Measurements from ENCODE around the gene RAG2.

Gene RAG2

DNA sequence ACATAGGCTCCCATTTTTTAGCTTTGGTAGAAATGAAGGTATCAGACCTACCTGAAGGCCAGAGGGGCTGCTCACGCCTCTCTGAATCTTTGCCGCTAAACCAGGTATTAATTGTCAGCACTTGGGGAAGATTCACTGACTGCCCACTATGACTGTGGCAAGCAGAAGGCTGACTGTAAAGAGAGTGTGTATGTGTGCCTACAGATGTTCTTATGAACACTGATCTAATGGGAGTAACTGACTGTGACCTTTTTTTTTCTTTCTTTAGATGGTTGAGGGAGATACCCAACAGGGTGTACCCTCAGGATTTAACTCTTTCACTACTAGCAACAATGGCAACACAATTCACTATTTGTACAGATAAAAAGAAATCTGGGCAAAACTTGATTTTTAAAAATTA is at the start of gene RAG2:
RAG2 (minus strand) TSS at position 186 of the 400 bp plus-strand sequence. CDS start 4,068 bp downstream, outside the sequence.
- no peak for DNase-seq

- DNase-seq: no peak
Measured at GRCh38 chr11:36638556-36638955, 40.5 kb upstream of the RAG2 start.

GRCh38 chr11:36635066-36635862 is 37.2 kb upstream of the RAG2 start:
- no peak for DNase-seq

- DNase-seq: no peak
Measured at GRCh38 chr11:36631774-36632173, 33.7 kb upstream of the RAG2 start.

DNA sequence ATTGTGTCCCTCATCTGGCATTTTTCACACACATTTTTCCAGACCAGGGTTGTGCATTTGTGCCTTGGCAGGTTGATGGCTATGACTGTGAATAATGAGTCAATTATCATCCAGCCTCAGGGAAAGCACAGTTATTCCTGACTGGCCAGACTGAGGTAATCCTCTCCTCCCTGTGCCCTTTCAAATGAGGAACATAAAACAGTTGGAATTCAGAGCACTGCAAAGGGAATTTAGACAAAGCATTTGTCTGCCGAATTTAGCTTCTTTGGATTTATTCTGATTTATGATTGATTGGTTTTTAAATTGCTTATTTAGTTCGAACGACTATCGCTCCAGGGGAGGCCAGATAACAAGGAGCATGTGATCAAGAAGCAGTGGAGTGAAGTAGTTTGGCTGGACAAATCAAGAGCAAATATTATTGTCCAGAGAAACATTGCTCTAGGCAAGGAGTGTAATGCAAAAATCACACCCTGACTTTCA is 30.8 kb upstream of the RAG2 start:
- no peak for DNase-seq

DNA sequence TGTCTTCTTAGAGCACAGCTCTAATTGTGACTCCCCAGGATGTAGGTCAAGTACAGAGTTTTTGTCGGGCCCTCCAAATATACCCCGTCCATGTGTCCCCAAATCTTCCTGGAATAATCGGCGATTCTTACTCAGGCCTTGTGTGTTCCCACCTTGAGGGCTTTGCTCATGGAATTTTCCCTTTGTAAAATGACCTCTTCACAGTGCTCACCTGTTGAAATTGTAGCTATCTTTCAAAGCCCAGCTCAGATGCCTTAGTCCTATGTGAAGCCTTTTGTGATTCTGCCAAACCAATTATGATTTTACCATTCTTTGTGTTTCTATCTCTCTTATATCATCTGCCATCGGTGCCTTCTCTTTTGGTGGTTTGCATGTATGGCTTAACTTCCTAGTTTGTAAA is 30.1 kb upstream of the RAG2 start:
- no peak for DNase-seq

GRCh38 chr11:36627471-36627870 is 29.4 kb upstream of the RAG2 start:
- DNase-seq: no peak

- no peak for DNase-seq
Measured at GRCh38 chr11:36627006-36627405, 29.0 kb upstream of the RAG2 start.

GRCh38 chr11:36623494-36623893 is 25.5 kb upstream of the RAG2 start:
- no peak for DNase-seq

DNA sequence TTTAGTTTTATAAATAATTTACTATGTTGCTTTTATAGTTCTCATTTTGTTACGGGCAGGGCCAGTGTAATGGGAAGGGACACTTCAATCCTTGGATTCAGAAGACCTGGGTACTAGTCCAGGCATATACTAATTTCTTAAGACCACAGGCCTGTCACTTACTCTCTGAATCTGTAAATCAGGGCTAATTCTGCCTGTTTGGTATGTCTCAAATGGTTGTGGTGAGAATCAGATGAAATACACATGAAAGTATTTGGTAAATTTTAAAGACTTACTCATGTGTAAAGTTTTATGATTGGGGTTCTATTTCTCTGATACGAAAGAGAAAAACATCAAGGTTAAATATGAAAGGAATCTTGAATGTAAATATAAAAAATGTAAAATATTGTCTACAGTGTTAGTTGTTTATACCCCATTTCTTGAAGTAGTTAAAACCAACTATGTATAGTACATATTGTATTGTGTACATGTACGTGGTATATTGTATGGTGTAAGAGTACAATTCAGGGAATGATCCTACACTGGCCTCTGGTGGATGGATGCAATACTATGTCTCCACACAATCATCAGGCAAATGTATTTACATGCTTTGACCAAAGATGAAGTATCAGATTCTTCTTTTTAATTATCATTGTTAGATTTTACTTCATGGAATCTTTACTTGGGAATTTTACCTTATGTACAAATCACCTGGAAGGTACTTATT is 24.5 kb upstream of the RAG2 start:
- peak; percentile 16 for DNase-seq

GRCh38 chr11:36620246-36620645 is 22.2 kb upstream of the RAG2 start:
- no peak for DNase-seq

- no peak for DNase-seq
Measured at GRCh38 chr11:36619502-36619901, 21.5 kb upstream of the RAG2 start.

GRCh38 chr11:36618363-36619047 is 20.5 kb upstream of the RAG2 start:
- no peak for DNase-seq

DNA sequence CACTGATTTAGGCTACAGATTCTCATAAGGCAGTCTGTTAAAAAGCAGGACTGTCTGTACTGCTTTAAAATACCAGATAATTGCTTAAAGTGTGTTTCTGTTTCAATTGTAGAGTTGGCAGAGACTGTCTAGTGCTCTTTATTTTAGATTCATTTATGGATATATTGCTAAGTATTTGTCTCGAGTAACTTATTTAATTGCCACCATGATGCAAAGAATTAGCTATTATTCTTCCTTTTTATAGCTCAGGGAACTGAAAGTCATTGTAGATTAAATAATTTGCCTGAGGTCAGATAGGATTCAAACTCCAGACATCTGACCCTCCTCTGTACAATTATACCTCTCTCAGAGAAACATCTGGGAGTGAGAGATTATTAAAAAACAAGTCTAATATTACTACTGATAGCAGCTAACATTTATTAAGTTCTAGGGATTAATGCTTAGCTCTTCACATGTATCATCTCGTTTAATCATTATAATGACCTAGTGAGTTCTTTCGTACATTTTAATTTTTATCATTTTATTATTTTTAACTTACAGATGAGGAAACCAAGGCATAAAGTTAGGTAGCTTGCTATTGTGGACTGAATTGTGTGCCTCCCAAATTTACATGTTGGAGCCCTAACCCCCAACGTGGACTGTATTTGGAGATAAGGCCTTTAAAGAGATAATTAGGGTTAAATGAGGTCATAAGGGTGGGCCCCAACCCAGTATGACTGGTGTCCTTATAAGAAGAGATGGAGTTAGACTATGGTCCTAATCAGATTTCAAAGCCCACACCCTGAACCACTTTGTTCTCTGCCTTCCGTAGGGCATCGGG is 19.7 kb upstream of the RAG2 start:
- no peak for DNase-seq

GRCh38 chr11:36615826-36616225 is 17.8 kb upstream of the RAG2 start:
- no peak for DNase-seq

- DNase-seq: no peak
Measured at GRCh38 chr11:36609383-36609782, 11.3 kb upstream of the RAG2 start.

DNA sequence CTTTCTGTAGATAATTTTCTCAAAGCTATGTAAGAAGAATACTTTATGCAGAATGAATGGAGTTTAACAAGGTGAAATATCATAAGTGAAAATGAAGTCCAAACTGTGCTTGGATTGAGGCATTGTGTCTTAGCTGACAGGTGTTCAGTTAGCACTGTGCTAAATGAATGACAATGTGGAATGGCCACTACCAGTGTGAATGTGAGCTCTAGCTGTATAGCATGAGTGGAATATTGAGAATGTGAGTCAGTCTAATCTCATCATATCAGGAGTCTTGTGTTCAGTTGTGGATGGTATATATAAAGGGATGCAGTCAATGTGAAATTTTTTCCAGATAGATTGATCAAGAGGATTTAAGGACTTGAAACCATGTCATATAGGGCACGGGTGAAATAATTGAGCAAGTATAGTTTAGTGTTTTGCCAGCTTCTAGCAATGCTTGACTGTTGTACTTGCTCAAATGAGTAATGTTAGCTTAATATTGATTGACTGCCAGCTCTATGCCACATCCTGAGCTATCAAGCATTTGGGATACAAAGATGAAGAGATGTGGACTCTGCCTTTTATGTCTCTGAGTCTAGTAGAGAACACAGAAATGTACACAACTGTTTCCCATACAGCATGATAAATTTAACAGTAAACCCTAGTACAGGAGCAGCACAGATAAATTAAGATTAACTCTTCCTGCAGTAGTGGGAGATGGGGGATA is 10.6 kb upstream of the RAG2 start:
- DNase-seq: no peak

- DNase-seq: no peak
Measured at GRCh38 chr11:36605221-36606216, 7.5 kb upstream of the RAG2 start.

GRCh38 chr11:36602135-36602534 is 4.1 kb upstream of the RAG2 start:
- DNase-seq: no peak

DNA sequence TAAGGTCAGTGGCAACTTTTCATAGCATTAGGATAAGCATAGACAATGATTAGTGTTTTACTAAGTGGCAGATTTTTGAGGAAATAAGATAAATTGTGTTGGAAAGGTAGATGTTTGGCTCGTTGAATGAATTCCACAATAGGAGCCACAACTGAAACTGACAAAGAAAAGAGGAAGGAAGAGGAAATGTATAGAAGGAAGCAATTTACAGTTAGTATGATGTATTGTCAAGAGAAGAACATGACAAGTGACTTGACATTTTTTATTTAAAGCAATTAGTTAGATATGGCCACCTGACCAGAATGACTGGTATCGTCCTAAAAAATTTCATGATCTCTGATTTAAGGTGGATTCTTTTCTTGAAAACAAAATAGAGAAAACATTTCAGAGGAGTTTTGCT is 3.1 kb upstream of the RAG2 start:
- no peak for DNase-seq

- no peak for DNase-seq
Measured at GRCh38 chr11:36600180-36600579, 2.1 kb upstream of the RAG2 start.
